ENCODE data around the gene ARL17B.
"Not testable (repeated sequence)": the region's sequence is repeated elsewhere in the genome, so short reads cannot be mapped to it uniquely, and the experiment has no call there.

DNA sequence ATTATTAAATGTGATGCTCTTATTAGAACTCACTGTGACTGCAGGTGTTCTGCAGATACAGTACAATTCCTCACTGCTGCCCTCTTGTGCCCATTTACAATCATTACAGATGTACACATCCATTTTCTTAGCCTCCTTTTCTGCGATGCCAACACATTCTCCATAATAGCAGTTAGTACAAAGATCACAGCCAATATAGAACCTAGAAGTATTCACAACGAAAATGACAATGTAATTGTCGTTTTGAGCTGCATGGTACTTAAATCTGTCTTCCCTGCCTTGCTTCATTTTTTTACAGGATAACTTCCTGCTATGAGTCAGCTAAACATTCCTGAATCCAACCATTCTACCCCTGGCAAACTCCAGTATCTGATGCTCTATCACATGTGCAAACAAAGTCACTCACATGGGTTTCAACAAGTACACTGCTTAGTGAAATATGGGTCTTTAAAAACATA, 74.8 kb downstream of the ARL17B start:
- TF ChIP-seq, protein P1, sequence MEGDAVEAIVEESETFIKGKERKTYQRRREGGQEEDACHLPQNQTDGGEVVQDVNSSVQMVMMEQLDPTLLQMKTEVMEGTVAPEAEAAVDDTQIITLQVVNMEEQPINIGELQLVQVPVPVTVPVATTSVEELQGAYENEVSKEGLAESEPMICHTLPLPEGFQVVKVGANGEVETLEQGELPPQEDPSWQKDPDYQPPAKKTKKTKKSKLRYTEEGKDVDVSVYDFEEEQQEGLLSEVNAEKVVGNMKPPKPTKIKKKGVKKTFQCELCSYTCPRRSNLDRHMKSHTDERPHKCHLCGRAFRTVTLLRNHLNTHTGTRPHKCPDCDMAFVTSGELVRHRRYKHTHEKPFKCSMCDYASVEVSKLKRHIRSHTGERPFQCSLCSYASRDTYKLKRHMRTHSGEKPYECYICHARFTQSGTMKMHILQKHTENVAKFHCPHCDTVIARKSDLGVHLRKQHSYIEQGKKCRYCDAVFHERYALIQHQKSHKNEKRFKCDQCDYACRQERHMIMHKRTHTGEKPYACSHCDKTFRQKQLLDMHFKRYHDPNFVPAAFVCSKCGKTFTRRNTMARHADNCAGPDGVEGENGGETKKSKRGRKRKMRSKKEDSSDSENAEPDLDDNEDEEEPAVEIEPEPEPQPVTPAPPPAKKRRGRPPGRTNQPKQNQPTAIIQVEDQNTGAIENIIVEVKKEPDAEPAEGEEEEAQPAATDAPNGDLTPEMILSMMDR (conservative IDR thresholded peaks at IDR 0.05; ENCODE audit: low read length): peak; percentile 87
- not testable (repeated sequence) for TF ChIP-seq EZH2phosphoT487 (IDR thresholded peaks at IDR 0.05; ENCODE audit: borderline replicate concordance, low read depth, low read length)

Data from OCI-LY7 (cell line).